HG02610 (cell line): ENCODE results near the gene PARD6B.
"Not testable (repeated sequence)": the region's sequence is repeated elsewhere in the genome, so short reads cannot be mapped to it uniquely, and the experiment has no call there.

ENCODE experiments used
- ATAC-seq: cut with Tn5 transposase; IDR thresholded peaks from one replicate; pipeline ENCODE4 v1.9.1; 2021; ENCODE audit warnings: mild to moderate bottlenecking, moderate library complexity; ENCODE audit not compliant: unreplicated experiment

The PARD6B gene

DNA sequence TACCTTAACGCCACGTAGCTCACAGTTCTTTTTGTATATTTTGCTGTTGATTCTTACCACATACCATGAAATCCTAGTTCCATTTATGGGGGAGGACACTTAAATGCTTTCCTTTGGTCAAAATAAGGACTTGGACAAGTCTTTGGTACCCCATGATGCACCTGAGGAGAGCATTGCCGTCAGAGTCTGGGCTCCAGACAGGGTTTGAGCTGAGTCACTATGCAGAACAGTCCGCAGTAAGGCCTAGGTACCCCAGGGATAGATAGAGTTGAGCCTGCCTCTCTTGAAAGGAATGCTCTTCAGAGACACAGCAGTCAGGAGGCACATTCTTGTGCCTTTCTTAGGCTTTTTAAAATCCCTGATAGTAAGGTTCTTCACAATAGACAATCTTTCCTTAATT, 6.0 kb downstream of the PARD6B start:
- ATAC-seq, result no peak

DNA sequence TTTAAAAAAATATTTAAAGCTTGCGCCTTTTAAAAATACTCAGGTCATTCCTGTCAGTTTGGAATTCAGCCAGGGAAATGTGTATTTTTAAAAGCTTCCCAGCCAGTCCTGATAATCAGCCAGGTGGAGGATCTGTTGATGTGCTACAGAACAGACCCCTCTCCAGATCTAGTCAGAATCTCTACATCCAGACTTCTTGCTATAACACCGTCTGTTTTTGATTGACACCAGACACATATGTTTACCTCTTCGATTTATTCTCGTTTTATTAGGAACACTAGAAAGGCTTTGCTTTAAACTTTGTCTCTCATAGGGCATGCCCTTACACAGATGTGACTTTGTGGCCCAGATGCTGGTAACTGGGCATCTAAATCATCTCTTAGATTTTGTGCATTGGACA, 11.7 kb downstream of the PARD6B start:
- no peak for ATAC-seq

DNA sequence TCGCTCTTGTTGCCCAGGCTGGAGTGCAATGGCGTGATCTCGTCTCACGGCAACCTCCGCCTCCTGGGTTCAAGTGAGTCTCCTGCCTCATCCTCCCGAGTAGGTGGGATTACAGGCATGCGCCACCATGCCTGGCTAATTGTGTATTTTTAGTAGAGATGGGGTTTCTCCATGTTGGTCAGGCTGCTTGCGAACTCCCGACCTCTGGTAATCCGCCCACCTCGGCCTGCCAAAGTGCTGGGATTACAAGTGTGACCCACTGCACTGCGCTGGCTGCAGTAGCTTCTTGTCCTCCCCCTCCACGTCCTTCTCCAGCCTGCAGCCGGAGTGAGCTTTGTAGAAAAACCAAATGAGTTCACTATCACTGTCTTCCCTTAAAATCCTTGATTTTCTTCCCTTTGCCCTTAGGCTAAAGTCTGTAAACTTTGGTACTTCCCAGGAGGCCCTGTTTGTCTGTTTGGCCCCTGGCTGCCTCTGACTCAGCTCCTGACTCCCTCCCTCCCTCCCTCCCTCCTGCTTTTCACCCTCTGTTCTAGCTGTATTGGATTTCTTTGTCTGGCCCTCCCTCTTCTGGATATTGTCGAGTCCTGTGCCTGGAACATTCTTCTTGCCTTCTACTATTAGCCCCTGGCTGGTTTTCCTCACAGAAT, 12.9 kb downstream of the PARD6B start:
- no peak for ATAC-seq

DNA sequence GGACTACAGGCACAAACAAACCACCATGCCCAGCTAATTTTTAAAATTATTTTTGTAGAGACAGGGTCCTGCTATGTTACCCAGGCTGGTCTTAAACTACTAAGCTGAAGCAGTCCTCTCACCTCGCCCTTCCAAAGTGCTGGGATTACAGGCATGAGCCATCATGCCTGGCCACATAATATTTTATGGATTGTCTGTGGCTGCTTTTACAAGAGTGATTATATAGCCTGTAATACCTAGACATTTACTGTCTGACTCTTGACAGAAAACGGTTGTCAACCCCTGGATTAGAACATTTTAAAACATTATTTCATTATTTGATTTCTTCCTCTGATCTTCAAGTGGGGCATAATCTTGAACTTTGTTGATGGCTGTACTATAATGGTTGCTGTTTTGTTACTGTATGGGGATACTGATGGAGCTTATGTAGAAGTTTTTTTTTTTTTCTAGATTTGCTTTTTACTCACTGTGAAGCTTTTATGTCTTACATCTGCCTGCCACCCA, 14.3 kb downstream of the PARD6B start:
- ATAC-seq, result no peak

DNA sequence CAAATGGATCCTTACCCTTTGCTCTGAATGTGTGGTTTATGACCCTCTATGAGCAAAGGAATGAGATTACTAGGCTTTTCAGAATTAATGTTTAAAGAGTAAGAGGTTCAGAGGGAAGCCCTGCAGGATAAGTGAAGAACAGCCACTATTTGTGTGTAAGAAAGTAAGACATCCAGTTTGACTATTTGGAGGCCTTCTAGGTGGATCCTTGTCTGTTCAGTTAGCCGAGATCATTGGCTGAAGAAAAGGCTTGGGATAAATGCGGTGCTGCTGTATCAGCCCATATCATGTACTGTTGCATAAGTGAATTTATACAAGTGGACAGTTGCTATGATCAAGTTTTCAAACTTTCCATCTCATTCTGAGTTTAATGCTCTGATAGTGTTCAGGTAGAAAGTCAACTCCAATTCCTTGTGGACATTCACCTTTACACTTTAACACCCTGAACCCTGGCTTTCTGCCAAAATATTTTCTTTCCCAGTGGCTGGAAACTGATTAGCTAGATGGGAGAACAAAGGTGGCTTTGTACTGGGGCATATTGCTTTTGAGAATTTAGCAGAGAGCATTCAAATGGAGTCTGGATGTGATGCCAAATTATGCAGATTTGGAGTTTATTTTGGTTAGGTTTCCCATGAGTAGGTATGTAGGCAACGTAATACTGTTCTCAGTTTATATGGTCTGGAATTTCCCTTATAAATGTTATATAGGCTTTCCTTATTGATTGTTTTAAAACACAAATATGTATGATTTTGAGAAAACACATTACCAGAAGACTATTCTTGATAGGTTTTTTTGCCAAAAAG, 15.0 kb downstream of the PARD6B start:
- no peak for ATAC-seq

DNA sequence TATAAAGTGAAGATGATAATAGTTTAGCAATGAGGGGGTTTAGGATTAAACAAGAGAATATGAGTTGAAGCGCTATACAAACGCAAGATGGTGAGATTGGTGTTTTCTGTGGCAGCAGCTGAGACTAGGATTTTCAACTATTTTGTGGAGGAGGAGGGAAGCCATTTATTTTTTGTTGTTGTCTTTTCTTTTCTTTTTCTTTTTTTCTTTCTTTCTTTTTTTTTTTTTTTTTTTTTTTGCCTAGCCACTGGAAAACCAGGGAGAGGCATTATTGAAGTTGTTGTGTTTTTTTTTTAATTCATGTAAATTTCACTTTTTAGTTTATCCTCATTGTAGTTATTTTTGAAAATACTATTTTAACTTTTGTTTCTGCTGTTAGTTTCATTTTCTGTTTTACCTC, 15.9 kb downstream of the PARD6B start:
- ATAC-seq, result no peak

DNA sequence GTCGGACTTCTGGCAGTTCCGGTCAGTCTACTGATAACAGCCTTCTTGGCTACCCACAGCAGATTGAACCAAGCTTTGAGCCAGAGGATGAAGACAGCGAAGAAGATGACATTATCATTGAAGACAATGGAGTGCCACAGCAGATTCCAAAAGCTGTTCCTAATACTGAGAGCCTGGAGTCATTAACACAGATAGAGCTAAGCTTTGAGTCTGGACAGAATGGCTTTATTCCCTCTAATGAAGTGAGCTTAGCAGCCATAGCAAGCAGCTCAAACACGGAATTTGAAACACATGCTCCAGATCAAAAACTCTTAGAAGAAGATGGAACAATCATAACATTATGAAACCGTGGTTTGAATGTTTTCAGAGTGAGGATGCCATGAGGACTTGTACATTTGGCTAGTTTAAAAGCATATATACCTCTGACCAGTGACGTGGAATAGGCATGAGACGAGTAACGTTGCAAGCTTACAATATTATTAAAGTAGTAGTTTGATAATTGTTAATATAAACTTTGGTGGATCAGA, 18.8 kb downstream of the PARD6B start:
- ATAC-seq, result no peak

DNA sequence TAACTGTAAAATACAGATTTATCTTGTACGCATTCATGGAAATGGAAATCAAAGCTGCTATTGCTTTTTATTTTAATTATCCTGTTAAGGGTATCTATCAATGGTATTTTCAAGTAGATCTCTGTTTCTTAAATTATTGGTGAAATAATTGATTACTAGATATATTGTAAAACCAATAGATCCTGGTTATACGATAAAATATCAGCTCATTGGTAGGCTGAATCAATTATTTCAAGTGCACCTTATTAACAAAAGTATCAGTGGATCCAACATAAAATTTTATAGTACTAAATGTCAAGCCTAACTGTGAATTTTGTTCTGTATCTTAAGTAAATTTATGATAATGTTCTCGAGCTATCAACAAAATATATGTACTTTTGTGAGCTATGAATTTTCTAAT, 21.8 kb downstream of the PARD6B start:
- no peak for ATAC-seq

DNA sequence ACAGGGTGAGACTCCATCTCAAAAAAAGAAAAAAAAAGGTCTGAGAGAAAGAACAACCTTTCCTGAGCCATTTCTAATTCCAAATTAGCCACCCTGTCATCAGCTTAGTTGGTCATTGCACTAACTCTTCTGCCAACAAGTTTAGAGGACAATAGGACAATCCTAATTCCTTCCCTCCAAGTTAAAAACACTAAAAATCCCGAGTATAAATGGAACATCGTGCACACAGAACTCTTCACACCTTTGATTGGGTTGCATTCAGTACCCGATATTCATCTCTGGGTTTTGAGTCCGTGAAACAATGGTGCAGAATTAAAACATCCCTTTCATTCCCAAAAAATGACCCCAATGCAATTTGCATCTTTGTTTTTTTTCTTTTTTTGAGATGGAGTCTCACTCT, 23.0 kb downstream of the PARD6B start:
- ATAC-seq, result no peak

DNA sequence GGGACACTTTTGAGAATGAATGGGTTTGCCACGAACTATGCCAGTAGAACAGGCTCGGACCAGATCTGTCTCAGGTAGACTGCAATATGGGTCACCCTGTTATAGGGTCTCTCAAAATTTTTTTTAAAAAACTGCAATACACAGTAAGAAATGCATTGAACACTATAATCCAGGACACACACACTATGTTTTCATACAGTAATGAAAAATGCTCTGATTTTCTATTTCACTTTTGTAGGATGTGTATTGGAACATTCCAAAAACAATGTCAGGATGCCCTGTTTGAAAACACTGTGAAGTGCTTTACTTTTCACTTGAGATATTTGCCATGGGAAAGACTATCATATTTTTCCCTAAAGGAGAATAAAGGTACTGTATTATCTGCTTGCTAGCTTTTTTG, 25.1 kb downstream of the PARD6B start:
- no peak for ATAC-seq

DNA sequence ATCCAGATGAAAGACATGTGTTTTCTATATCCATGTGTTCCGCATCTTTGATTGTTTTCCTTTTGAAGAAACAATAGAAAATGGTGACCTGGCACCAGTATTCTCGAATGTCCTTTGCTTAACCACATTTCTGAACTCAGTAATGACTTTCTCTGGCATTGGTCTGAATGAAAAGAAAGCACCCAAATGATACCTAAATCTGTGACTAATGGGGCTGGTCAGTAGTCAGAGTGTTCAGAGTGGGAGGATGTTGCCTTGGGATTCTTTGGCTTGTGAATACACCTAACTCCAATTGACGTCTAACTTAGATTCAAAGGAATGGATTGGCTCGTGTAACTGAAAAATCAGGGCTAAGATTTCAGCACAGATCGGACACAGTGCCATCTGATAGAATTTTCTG, 27.1 kb downstream of the PARD6B start:
- ATAC-seq, result no peak

DNA sequence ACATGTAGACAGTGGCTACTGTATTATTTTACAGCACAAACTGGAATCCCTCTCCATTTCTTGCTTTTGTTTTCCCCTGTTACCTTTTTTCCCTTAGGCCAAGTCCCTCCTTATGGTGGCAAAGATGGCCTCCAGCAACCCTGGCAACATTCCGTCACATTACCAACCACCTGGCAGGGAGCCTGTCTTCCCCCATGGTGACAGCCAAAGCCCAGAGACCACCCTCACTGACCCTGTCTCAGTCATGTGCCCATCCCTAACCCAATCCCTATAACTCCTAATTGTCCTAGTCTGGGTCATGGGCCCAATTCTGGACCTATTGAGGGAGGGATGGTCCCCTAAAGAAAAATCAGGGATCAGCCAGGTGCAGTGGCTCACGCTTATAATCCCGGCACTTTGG, 27.6 kb downstream of the PARD6B start:
- ATAC-seq, result no peak

DNA sequence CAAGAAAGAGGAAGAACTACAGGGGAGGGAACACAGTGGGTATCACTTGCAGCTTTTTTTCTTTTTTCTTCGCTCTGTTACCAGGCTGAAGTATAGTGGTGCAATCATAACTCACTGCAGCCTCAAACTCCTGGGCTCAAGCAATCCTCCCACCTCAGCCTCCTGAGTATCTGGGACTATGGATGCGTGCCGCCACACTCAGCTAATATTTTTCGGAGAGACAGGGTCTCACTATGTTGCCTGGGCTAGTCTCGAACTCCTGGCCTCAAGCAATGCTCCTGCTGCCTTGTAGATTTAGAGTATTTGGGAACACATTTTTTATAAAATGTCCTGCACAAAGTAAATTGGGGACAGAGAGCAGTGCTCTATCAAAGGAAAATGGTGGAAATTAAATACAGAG, 28.3 kb downstream of the PARD6B start:
- no peak for ATAC-seq

DNA sequence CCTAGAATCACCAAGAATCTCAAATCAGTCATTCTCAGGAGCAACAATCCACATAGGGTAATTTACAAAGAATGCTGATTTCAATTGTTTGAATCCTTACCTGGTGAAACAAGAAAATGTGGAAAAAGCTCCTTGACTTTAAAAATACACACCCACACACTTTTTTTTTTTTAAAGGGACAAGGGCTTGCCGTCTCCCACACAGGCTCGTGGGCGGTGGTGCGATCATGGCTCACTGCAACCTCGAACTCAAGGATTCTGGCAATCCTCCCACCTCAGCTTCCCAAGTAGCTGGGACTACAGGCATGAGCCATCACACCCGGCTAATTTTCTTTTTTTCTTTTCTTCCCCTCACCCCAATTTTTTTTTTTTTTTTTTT, 30.7 kb downstream of the PARD6B start:
- no peak for ATAC-seq

DNA sequence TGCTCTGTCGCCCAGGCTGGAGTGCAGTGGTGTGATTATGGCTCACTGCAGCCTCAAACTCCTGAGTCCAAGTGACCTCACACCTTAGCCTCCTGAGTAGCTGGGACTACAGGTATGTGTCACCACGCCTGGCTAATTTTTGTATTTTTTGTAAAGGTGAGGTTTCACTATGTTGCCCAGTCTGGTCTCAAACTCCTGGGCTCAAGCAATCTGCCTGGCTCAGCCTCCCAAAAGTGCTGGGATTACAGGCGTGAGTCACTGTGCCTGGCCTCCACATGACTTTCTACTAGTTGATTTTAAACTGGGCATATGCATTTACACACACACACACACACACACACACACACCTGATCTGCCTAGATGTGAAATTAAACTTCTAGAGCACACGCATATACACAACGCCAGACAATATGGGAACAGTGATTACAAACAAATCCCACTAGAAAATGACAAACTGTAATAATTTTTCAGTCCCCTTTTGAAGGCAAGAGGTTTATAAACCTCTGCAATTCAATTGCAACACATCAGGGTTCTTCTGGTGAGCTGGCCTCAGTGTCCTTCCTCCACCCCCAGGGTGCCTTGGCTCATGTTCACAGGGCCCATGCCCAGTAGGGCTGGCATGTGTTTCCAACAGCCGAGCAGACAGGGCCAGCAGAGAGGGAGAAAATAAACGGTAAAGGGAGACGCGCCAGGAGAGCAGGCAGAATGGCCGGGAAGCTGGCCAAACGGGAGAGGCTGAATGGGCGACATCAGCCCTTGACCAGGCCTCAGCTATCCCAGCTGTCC, 31.2 kb downstream of the PARD6B start:
- ATAC-seq, result no peak

DNA sequence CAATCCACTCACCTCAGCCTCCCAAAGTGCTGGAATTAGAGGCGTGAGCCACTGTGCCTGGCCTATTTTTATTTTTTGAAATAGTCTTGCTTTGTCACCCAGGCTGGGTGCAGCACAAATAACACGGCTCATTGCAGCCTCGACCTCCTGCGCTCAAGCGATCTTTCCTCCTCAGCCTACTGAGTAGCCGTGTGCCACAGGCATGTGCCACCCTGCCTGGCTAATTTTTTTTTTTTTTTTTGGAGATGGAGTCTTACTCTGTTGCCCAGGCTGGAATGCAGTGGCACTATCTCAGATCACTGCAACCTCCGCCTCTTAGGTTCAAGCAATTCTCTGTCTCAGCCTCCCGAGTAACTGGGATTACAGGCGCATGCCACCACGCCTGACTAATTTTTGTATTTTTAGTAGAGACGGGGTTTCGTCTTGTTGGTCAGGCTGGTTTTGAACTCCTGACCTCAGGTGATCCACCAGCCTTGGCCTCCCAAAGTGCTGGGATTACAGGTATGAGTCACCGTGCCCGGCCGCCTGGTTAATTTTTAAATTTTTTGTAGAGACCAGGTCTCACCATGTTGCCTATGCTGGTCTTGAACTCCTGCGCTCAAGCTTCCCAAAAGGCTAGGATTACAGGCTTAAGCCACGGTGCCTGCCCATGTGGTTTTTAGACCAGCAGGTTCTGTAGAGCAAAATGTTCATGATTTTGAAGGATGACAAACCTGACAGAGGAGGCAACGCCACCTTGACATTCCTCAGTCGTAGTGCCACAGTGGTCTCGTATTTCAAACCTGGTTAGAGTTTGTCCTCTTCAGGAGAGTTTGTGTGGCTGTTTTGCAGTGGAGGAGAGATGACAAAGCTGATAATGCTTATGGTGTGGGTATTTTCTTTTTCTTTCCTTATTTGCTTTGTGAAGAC, 32.4 kb downstream of the PARD6B start:
- ATAC-seq, result not testable (repeated sequence)

DNA sequence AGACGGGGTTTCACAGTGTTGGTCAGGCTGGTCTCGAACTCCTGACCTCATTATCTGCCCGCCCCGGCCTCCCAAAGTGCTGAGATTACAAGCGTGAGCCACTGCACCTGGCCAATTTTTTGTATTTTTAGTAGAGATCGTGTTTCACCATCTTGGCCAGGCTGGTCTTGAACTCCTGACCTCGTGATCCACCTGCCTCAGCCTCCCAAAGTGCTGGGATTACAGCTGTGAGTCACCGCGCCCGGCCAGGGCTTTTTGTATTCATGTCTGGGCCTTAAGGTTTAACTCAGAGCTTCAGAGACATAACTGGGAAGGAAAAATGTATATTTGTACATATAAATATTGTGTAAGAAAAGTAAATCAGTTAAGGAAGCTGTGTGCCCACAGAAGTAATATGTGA, 33.9 kb downstream of the PARD6B start:
- not testable (repeated sequence) for ATAC-seq

DNA sequence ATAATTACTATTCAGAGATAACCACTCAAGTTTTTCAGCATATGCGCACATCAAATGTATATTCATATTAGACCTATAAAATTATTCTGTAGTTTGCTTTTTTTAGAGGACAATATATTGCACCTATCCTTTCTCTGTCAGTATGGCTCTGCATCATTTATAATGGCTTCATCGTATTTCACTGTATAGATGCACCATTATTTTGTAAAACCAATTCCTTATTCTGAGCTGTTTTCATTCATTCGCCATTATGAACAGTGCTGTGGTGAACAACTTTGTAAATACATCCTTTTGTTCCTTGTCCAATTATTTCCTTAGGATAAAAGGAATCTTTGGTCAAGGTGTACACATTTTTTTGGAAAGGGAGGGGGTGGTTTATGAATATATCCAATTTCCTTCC, 34.3 kb downstream of the PARD6B start:
- ATAC-seq, result no peak

DNA sequence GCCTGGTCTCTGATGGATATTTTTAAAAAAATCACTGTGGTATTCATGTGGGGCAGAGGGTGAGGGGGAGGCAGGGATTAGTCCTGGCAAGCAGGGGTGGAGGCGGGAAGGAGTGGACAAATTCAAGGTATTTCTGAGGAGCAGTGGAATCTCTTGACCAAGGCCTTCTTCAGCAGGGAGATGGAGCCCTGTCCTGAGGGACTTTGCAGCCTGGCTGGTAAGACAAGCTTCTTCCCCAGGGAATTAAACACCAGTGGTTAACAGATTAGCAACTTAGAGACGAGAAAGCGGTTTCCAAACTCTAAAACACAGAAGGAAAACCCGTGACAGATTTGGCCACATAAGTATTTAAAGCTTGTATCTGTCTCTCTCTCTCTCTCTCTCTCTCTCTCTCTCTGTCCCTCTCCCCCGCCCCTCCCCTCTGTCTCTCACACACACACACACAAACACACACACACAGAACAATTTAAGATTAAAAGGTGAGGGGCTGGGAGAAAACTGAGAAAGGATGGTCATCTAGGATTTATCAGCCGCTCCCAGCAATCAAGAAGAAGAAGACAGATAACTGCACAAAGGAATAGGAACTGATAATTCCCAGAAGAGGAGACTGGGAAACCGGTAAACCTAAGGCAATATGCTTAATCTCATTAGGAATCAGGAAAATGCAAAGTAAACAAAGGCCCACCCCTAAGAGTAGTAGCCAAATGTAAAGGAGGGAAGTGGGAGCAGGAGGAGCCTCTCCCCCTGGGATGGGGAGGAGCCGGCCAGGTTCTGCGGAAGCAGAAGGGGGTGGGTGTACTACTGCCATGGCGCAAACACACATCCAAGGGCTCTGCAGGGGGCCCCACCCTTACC, 35.8 kb downstream of the PARD6B start:
- not testable (repeated sequence) for ATAC-seq
